Esophagus muscularis mucosa (tissue), 4 donors: Measurements from ENCODE around the gene ATF4. TPM values are rescaled to one million over a fixed set of nuclear protein-coding genes. Genes with fewer than 3 reads are reported as not detected.

Experiments
- DNase-seq: peaks from one replicate; pipeline ENCODE4 v3.0.0-alpha.2; 2017; ENCODE audit errors: extremely low spot score
- H3K27ac ChIP-seq, 4 donors: fragments of 200-600 bp; sonication (generic); replicated peaks in 1 of 4; 1 replicate in 3 of 4; 2 replicates in 1 of 4; pipeline ENCODE4 v1.5.1; 2016 to 2019; ENCODE audit warnings: mild to moderate bottlenecking in 1 of 4
- H3K27me3 ChIP-seq, 4 donors: fragments of 200-600 bp; sonication (generic); one replicate each; pipeline versions ENCODE4 v1.5.1 to v1.6.0; 2016 to 2019
- H3K36me3 ChIP-seq, 4 donors: fragments of 200-600 bp; sonication (generic); one replicate each; pipeline ENCODE4 v1.5.1; 2016 to 2019
- H3K4me1 ChIP-seq, 4 donors: fragments of 200-600 bp; sonication (generic); one replicate each; pipeline ENCODE4 v1.5.1; 2016 to 2019
- H3K4me3 ChIP-seq, 4 donors: fragments of 200-600 bp; sonication (generic); 1 replicate in 2 of 4; 2 replicates in 2 of 4; pipeline ENCODE4 v1.5.1; 2016 to 2019; ENCODE audit warnings: mild to moderate bottlenecking in 4 of 4, moderate library complexity in 1 of 4
- H3K9me3 ChIP-seq, 4 donors: fragments of 200-600 bp; sonication (generic); 1 replicate in 3 of 4; 2 replicates in 1 of 4; pipeline ENCODE4 v1.5.1; 2016 to 2019
- EP300 ChIP-seq: sonication (generic); formaldehyde crosslinking; IDR thresholded peaks from one replicate; pipeline ENCODE4 v1.6.1; 2017; ENCODE audit warnings: antibody characterized with exemption
- POLR2A ChIP-seq: fragments of 450-650 bp; IDR thresholded peaks from one replicate; pipeline ENCODE4 v1.6.1; 2017; ENCODE audit warnings: antibody characterized with exemption, moderate library complexity, mild to moderate bottlenecking, low read depth
- POLR2AphosphoS5 ChIP-seq, 2 donors: sonication (generic); formaldehyde crosslinking; IDR thresholded peaks; one replicate each; pipeline ENCODE4 v1.6.1; 2017; ENCODE audit warnings: antibody characterized with exemption in 2 of 2
- WGBS: methylation state at CpG from one replicate; pipeline ENCODE4 v1.1.5; 2018; 5-methylcytosine and 5-hydroxymethylcytosine counted together
- intact Hi-C: fragments of 100-400 bp; cut with DNase I; formaldehyde crosslinking; loops from one replicate; pipeline ENCODE4 v1.15.1; 2023
- total RNA-seq, 4 donors: library from RNA; depleted of rRNA; stranded (reverse); fragments of >200 nt; gene quantifications; one replicate each; pipeline versions ENCODE4 v1.1.0 to v1.2.1, GENCODE V29; 2016
- TF ChIP-seq, protein P1 (sequence below), 3 experiments: fragments of 200-600 bp in 2 of 3; fragments of 450-650 bp in 1 of 3; sonication (generic) in 2 of 3; IDR thresholded peaks; one replicate each; pipeline ENCODE4 v1.5.1; 2017 to 2019; ENCODE audit warnings: antibody characterized with exemption in 3 of 3, mild to moderate bottlenecking in 2 of 3, moderate library complexity in 1 of 3

Gene ATF4, protein sequence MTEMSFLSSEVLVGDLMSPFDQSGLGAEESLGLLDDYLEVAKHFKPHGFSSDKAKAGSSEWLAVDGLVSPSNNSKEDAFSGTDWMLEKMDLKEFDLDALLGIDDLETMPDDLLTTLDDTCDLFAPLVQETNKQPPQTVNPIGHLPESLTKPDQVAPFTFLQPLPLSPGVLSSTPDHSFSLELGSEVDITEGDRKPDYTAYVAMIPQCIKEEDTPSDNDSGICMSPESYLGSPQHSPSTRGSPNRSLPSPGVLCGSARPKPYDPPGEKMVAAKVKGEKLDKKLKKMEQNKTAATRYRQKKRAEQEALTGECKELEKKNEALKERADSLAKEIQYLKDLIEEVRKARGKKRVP
- 100 to 1,000 TPM; 516 to 895 (median 721) TPM for total RNA-seq

DNA sequence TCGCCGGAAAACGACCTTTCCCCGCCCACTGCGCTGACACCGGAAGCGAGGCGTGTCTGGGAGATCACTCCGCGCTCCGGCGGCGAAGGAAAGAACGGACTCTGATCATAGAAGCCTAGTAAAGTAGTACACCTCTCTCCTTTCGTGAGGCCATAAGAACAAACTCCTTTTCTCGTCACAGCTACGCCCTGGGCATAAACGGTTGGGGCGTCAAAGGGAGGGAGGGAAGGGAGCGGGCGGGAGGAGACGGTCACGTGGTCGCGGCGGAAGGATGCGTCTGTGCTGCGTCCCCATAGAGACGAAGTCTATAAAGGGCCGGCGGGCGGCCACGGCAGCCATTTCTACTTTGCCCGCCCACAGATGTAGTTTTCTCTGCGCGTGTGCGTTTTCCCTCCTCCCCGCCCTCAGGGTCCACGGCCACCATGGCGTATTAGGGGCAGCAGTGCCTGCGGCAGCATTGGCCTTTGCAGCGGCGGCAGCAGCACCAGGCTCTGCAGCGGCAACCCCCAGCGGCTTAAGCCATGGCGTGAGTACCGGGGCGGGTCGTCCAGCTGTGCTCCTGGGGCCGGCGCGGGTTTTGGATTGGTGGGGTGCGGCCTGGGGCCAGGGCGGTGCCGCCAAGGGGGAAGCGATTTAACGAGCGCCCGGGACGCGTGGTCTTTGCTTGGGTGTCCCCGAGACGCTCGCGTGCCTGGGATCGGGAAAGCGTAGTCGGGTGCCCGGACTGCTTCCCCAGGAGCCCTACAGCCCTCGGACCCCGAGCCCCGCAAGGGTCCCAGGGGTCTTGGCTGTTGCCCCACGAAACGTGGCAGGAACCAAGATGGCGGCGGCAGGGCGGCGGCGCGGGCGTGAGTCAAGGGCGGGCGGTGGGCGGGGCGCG, at the start of gene ATF4:
TSS of gene ATF4 (plus strand) at position 337 of the 880 bp plus-strand sequence. CDS start 884 bp downstream, outside the sequence.
- Histone ChIP-seq H3K9me3 (no peaks in the 10 kb centered on the region), H3K27ac (peak within 1 kb of the TSS; percentile 99 to 100 (median 99)), H3K27me3 (no peaks in the 10 kb centered on the region), H3K4me3 (peak within 1 kb of the TSS; percentile 91 to 100 (median 96)), H3K36me3 (peaks cover 22 to 67% (median 52%) of the 10 kb centered on the region in 4 donors), H3K4me1 (peaks cover 54 to 59% (median 57%) of the 10 kb centered on the region in 4 donors)
- TF ChIP-seq, protein P1, sequence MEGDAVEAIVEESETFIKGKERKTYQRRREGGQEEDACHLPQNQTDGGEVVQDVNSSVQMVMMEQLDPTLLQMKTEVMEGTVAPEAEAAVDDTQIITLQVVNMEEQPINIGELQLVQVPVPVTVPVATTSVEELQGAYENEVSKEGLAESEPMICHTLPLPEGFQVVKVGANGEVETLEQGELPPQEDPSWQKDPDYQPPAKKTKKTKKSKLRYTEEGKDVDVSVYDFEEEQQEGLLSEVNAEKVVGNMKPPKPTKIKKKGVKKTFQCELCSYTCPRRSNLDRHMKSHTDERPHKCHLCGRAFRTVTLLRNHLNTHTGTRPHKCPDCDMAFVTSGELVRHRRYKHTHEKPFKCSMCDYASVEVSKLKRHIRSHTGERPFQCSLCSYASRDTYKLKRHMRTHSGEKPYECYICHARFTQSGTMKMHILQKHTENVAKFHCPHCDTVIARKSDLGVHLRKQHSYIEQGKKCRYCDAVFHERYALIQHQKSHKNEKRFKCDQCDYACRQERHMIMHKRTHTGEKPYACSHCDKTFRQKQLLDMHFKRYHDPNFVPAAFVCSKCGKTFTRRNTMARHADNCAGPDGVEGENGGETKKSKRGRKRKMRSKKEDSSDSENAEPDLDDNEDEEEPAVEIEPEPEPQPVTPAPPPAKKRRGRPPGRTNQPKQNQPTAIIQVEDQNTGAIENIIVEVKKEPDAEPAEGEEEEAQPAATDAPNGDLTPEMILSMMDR (IDR thresholded peaks at IDR 0.05), result no peak
- TF ChIP-seq POLR2A, result peak; percentile 99
- peak; percentile 73 to 99 for TF ChIP-seq POLR2AphosphoS5 (IDR thresholded peaks at IDR 0.05)
- no peak for TF ChIP-seq EP300
- under 1% methylated on average over 60 of the region's 86 CpGs for WGBS
- peak; percentile 98 for DNase-seq
- intact Hi-C loops, result loop anchor here (10.0 kb wide), 3 partner anchors 86 to 346 kb away; partner anchors contain the start of gene SYNGR1

DNA sequence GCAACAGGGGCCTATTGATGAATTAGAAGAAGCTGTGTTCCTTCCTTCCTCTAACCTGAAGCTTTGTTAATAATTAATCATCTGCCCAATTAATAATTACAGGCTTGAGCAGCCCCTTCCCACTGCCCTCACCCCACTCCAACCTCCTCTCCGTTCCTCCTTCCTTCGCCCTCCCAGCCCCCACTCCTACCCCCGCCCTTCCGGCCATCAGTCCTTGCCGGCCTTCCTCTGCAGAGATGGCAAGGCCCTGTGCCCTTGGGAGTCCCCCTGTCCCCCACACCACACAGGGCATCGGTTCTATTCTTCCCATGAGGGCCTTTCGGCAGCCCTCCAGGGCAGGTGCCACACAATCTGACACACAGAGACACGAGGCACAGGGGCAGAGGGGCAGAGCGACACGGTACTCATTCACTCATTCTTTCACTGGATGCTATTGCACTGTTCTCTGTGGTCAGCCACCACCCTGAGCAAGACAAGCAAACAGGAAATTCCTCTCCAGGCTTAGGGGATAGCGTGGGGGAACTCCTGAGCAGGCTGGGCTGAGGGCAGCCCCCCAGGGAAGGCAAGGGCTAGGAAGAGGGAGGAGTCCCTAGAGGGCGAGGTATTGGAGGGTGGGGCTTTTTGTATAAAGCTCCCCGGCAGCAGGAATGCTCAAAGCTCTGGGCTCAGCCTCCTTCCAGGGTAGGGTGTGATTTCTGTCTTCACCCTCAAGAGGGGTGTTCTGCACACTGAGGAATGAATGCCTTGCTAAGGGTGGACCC, 48.8 kb upstream of the ATF4 start:
- intact Hi-C loops, result no loop called here
- peaks cover 0 to 12% (median 0%) of the 10 kb centered on the region in 4 donors for H3K27me3 ChIP-seq
- 51% methylated on average over 13 of the region's 13 CpGs for WGBS
- H3K9me3 ChIP-seq, result no peaks in the 10 kb centered on the region
- H3K36me3 ChIP-seq, result no peaks in the 10 kb centered on the region
- no peak overlapping the region for H3K4me3 ChIP-seq
- no peak for DNase-seq
- H3K4me1 ChIP-seq, result peaks cover 42 to 76% (median 60%) of the 10 kb centered on the region in 4 donors
- peak overlapping the region; percentile 33 to 69 (median 60) for H3K27ac ChIP-seq
- no peak for TF ChIP-seq POLR2AphosphoS5 (IDR thresholded peaks at IDR 0.05)
- no peak for TF ChIP-seq POLR2A
- no peak for TF ChIP-seq EP300
- TF ChIP-seq, protein P1 (IDR thresholded peaks at IDR 0.05), result no peak

DNA sequence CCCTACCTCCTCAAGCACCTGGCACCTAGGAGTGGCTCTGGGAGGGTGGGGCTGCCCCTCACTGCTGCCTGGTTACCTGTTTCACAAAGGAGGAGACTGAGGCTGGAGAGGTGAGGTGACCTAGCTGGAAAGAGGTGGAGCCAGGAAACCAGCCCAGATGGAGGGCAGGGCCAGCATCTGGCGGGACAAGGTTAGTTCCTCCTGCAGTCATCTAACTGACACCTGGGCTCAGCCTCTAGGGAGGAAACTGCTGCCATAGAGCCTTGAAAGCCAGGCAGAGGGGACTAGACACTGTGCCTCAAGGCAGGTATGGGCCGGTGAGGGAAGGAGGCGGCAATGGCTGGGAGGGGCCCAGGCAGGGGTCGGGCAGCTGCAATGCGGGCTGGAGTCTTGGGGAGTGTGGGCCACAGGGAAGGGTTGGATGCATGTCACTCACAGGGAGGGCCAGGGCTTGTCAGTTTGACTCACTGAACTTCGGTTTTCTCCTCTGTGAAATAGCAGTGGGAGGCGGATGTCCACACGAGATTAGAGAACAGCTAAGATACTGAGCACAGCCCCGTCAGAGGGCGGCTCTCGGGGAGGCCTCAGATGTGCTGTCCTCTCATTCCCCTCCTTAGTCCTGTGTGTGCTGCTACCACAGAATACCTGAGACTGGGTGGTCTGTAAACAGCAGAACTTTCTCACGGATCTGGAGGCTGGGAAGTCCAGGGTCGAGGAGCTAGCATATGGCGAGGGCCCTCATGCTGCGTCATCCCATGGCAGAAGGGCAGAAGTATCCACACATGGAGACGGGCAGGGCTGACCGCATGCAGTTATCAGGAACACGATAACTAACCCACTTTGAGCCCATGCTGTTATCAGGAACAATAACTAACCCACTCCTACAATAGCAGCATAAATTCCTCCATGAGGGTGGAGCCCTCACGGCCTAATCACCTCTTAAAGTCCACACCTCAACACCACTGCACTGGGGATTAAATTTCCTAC, 47.5 kb upstream of the ATF4 start:
- TF ChIP-seq POLR2A, result no peak
- TF ChIP-seq, protein P1 (IDR thresholded peaks at IDR 0.05), result no peak
- TF ChIP-seq POLR2AphosphoS5 (IDR thresholded peaks at IDR 0.05), result no peak
- no peak for TF ChIP-seq EP300
- peaks cover 0 to 11% (median 0%) of the 10 kb centered on the region in 4 donors for H3K27me3 ChIP-seq
- H3K4me3 ChIP-seq, result no peak overlapping the region
- intact Hi-C loops, result no loop called here
- H3K36me3 ChIP-seq, result no peaks in the 10 kb centered on the region
- DNase-seq, result no peak
- 76% methylated on average over 14 of the region's 19 CpGs for WGBS
- H3K27ac ChIP-seq, result peak overlapping the region; percentile 33 to 69 (median 60)
- no peaks in the 10 kb centered on the region for H3K9me3 ChIP-seq
- H3K4me1 ChIP-seq, result peaks cover 39 to 72% (median 55%) of the 10 kb centered on the region in 4 donors
